ENCODE data around the gene MOCS3. TPM values are rescaled to one million over a fixed set of nuclear protein-coding genes. Genes with fewer than 3 reads are reported as not detected.

MOCS3 gene
- total and polyA plus RNA-seq, 2 donors (not counting 1 experiment from before 2014, with no cell fraction given), result 0.91 to 7.6 TPM

DNA sequence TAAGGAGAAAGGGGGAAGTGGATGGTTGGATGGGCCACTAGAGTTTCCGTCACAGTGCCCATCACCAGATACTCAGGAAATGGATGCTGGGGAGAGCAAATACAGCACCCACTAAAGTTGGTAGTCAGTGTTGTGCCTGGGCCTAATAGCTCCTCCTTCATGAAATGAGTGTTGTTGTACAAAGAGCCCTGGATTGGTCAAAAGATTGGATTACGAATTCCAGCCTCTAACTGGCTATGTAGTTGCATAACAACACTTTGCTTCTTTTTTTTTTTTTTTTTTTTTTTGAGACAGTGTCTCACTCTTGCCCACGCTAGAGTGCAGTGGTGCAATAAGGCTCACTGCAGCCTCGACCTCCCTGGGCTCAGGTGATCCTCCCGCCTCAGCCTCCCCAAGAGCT, 36.9 kb downstream of the MOCS3 start:
- Histone ChIP-seq H3K36me3 (replicated peaks in 1 of 2; ENCODE audit: control extremely low read depth in 1 of 2, control insufficient read depth in 1 of 2, extremely low read depth in 1 of 2, insufficient read depth in 2 of 2, low read length in 1 of 2) (no peaks in the 10 kb centered on the region), H3K9ac (ENCODE audit: low read length) (no peak overlapping the region), H3K9me3 (ENCODE audit: control extremely low read depth in 1 of 3, control insufficient read depth in 2 of 3, insufficient read depth in 1 of 3, low read length in 2 of 3) (peaks cover 0 to 10% (median 0%) of the 10 kb centered on the region in 3 donors), H3K4me1 (ENCODE audit: control insufficient read depth in 2 of 2, insufficient read depth in 2 of 2, low read length in 2 of 2) (peaks cover 12 to 16% of the 10 kb centered on the region in 2 donors), H4K20me1 (ENCODE audit: control insufficient read depth, insufficient read depth, low read length, poor library complexity, severe bottlenecking) (no peaks in the 10 kb centered on the region), H3K4me3 (ENCODE audit: control extremely low read depth in 1 of 5, extremely low read depth in 1 of 5, insufficient read depth in 1 of 5, low read depth in 2 of 5, low read length in 4 of 5) (no peak overlapping the region), H3K27me3 (replicated peaks in 1 of 4; ENCODE audit: control extremely low read depth in 1 of 4, control insufficient read depth in 3 of 4, insufficient read depth in 4 of 4, low read length in 3 of 4) (no peaks in the 10 kb centered on the region), H3K4me2 (replicated peaks; ENCODE audit: low read depth, low read length, poor library complexity, severe bottlenecking) (no peak overlapping the region), H3K27ac (ENCODE audit: low read length in 2 of 2) (no peak overlapping the region), H2AFZ (ENCODE audit: insufficient read depth, low read depth, low read length, poor library complexity, severe bottlenecking) (no peak overlapping the region), H3K79me2 (ENCODE audit: control insufficient read depth, insufficient read depth, low read length) (no peaks in the 10 kb centered on the region)
- DNase-seq, result no peak
- Mint-ChIP-seq H3K27ac (no peak overlapping the region), H3K4me1 (peaks cover 14% of the 10 kb centered on the region), H3K27me3 (peaks cover 21% of the 10 kb centered on the region), H3K4me3 (no peak overlapping the region), H3K9me3 (ENCODE audit: insufficient read depth) (no peaks in the 10 kb centered on the region)
- POLR2A ChIA-PET, result no interaction called here
- intact Hi-C loops (cut with micrococcal nuclease), result no loop called here
- 80% methylated on average over 3 of the region's 5 CpGs for WGBS (ENCODE audit: insufficient coverage)
- no peak for TF ChIP-seq EZH2 (IDR thresholded peaks at IDR 0.05; ENCODE audit: borderline replicate concordance, insufficient read depth, low read depth, low read length, poor library complexity, severe bottlenecking)
- TF ChIP-seq, protein P1, sequence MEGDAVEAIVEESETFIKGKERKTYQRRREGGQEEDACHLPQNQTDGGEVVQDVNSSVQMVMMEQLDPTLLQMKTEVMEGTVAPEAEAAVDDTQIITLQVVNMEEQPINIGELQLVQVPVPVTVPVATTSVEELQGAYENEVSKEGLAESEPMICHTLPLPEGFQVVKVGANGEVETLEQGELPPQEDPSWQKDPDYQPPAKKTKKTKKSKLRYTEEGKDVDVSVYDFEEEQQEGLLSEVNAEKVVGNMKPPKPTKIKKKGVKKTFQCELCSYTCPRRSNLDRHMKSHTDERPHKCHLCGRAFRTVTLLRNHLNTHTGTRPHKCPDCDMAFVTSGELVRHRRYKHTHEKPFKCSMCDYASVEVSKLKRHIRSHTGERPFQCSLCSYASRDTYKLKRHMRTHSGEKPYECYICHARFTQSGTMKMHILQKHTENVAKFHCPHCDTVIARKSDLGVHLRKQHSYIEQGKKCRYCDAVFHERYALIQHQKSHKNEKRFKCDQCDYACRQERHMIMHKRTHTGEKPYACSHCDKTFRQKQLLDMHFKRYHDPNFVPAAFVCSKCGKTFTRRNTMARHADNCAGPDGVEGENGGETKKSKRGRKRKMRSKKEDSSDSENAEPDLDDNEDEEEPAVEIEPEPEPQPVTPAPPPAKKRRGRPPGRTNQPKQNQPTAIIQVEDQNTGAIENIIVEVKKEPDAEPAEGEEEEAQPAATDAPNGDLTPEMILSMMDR (IDR thresholded peaks at IDR 0.05), result no peak
- no peak for ATAC-seq (ENCODE audit: low read depth)
- CTCF ChIA-PET, result interaction anchor here (0.7 to 2.8 kb wide), 3 partner anchors 8 to 310 kb away, joined by 3 to 14 read pairs (median 3); no protein-coding TSS in a partner anchor

DNA sequence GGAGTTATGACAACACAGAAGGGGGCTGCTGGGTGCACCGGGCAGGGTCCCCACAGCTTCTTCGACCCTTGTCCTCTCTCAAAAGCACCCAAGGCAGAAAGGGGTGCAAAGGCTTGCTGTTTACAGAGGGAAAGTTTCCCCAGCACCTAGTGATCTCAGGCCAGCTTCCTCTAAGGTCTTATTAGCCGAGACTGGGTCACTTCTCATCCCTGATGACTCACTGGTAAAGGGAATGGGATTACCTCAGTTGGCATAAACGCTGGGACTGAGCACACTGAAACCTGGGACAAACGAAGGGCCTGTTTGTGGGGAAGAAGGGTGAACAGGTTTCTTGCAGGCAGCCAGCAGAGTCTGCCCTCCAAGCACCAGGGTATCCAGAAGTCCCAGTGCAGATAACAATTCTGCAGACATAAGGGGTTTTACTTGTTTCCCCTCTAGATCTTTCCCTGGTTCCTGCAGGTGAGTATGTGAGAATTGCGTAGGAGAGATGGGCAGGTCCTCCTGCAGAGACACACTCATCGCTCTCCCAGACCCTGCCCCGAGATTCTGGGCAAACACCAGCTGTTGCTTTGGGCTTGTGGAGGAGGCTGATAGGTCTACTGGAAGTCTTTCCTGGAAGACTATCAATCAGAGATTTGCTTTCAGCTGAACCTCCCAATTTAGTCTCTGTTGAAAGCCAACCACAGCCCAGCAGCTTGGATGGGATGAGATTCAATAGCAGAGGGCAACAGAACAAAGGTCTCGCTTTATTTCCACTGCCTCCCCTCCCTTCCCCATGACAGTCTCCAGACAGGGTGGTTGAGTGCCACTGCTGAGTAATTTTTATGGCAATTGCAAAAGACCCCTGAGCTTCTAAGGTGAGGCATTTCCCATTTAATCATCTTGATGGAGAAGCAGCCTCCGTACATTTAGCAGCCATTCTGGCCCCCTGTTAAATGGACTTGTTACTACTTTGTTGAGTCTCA, 38.6 kb downstream of the MOCS3 start:
- DNase-seq (no peak), ATAC-seq (ENCODE audit: low read depth) (no peak)
- Mint-ChIP-seq H3K4me3 (no peak overlapping the region), H3K9me3 (ENCODE audit: insufficient read depth) (no peaks in the 10 kb centered on the region), H3K27me3 (peaks cover 26% of the 10 kb centered on the region), H3K4me1 (peaks cover 10% of the 10 kb centered on the region), H3K27ac (no peak overlapping the region)
- H4K20me1 ChIP-seq (ENCODE audit: control insufficient read depth, insufficient read depth, low read length, poor library complexity, severe bottlenecking), result no peaks in the 10 kb centered on the region
- WGBS (ENCODE audit: insufficient coverage), result 66% methylated on average over 4 of the region's 10 CpGs
- H3K4me2 ChIP-seq (replicated peaks; ENCODE audit: low read depth, low read length, poor library complexity, severe bottlenecking), result no peak overlapping the region
- CTCF ChIA-PET, result interaction anchor here (0.9 to 2.8 kb wide), 8 partner anchors 9 to 628 kb away, joined by 3 to 14 read pairs (median 3); no protein-coding TSS in a partner anchor
- intact Hi-C loops (cut with micrococcal nuclease), result no loop called here
- no peaks in the 10 kb centered on the region for H3K36me3 ChIP-seq (replicated peaks in 1 of 2; ENCODE audit: control extremely low read depth in 1 of 2, control insufficient read depth in 1 of 2, extremely low read depth in 1 of 2, insufficient read depth in 2 of 2, low read length in 1 of 2)
- H3K9me3 ChIP-seq (ENCODE audit: control extremely low read depth in 1 of 3, control insufficient read depth in 2 of 3, insufficient read depth in 1 of 3, low read length in 2 of 3), result peaks cover 0 to 10% (median 0%) of the 10 kb centered on the region in 3 donors
- H3K27ac ChIP-seq (ENCODE audit: low read length in 2 of 2), result no peak overlapping the region
- no peaks in the 10 kb centered on the region for H3K79me2 ChIP-seq (ENCODE audit: control insufficient read depth, insufficient read depth, low read length)
- no peak overlapping the region for H3K4me3 ChIP-seq (ENCODE audit: control extremely low read depth in 1 of 5, extremely low read depth in 1 of 5, insufficient read depth in 1 of 5, low read depth in 2 of 5, low read length in 4 of 5)
- no peak for TF ChIP-seq EZH2 (IDR thresholded peaks at IDR 0.05; ENCODE audit: borderline replicate concordance, insufficient read depth, low read depth, low read length, poor library complexity, severe bottlenecking)
- TF ChIP-seq, protein P1 (IDR thresholded peaks at IDR 0.05), result no peak
- POLR2A ChIA-PET, result no interaction called here
- no peak overlapping the region for H2AFZ ChIP-seq (ENCODE audit: insufficient read depth, low read depth, low read length, poor library complexity, severe bottlenecking)
- H3K4me1 ChIP-seq (ENCODE audit: control insufficient read depth in 2 of 2, insufficient read depth in 2 of 2, low read length in 2 of 2), result peaks cover 7 to 10% of the 10 kb centered on the region in 2 donors
- no peak overlapping the region for H3K9ac ChIP-seq (ENCODE audit: low read length)
- no peaks in the 10 kb centered on the region for H3K27me3 ChIP-seq (replicated peaks in 1 of 4; ENCODE audit: control extremely low read depth in 1 of 4, control insufficient read depth in 3 of 4, insufficient read depth in 4 of 4, low read length in 3 of 4)

Measured in B cell (primary cell).